ENCODE data around the gene ANXA10.
"Not testable (repeated sequence)": the region's sequence is repeated elsewhere in the genome, so short reads cannot be mapped to it uniquely, and the experiment has no call there.

ANXA10 gene

DNA sequence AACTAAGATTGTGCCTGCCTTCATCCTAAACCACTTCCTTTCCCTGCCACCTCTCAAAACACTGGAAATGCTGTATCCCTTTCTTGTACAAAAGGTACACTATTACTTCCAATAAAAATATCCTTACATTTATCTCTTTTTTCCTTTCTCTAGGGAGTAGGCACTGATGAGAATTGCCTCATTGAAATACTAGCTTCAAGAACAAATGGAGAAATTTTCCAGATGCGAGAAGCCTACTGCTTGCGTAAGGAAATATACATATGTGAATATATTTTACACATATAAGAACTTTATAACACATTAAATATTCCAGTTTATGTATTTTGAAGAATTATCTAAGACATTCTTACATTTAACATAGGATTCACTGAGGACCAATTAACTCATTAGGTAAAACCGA, 71.7 kb downstream of the ANXA10 start:
- DNase-seq: no peak

DNA sequence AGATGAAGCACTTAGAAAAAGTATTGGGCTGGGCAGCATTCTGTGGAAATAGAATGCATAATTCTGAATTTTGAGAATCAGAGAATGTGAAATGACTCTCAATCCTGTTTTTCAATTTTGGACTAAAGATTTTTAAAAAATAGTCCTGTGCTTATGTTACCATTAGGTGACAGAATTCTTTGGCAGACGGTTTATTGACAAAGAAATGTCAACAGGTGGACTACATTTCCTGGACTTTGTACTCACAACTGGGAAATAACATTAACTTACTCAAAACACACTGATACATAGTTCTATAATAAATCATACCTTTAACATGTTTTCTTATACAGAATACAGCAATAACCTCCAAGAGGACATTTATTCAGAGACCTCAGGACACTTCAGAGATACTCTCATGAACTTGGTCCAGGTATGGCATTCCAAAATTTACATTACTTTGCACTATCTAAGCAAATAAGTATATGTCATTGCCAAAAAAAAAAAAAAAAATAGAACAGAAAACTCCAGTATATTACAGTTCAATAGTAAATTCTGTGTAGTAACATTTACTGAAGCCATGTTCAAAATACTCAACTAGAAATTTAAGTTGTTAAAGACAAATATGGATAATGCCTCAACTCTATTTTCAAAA, 72.7 kb downstream of the ANXA10 start:
- no peak for DNase-seq

DNA sequence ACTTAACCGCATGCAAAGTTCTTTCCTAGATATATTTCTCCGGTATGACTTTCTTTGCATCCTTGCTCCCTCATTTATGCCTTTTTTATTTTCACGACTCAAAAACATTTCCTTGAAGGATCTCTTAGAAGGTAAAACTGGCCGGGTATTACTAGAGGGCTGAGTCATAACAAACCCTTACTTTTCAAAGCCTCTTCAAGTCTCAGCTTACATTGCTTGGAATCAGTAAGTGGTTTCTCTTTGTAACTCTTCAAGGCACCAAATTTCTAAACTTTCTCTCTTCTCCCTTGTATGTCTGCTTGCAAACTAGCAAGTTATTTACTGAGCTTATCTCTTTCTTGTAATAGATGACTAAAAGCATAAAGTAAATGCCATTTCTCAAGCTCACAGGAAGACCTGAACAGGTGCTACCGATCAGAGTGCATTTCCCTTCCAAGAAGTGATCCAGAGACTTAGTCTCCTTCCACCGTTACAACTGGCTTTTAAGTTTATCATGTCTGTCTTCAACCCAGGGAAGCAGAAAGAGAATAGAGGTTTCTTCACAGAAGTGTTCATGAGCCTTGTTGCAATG, 75.5 kb downstream of the ANXA10 start:
- DNase-seq: no peak

DNA sequence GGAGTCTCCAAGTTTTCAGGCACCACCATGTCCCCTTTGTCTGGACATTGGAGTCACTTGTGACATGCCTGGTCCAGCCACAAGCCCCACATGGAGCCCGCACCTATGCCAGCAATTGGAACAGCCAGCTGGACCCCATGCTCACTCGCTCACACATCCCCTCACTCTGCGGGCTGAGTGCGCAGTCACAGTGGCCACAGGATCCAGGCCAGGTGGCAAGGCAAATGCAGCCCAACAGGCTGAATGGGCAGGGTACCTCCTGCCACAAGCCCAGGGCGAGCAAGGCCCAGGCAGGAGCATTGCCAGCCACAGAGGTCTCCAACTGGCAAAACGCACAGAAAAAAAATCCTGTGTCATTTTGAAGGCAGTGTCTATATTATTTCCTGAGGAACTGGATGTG, 82.0 kb downstream of the ANXA10 start:
- no peak for DNase-seq

DNA sequence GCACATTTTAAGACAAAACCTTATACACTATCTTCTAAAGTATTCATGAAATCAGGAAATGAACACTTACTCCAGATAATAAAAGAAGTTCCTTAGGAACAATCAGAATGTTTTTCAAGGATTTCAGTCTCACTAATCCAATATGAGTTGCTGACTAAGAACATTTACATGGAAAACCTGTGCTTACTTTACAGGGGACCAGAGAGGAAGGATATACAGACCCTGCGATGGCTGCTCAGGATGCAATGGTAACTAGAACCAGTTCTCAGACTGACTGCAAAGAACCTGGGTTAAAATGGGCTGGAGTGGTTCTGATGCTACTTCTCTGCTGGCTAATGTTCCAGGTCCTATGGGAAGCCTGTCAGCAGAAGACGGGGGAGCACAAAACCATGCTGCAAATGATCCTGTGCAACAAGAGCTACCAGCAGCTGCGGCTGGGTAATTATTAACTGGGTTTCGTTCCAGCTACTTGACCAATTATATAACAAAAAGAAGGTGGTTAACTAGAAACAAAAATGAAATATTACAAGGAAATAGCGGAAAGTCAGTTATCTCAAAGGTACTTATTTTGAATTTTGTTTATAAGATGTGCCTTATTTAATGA, 85.3 kb downstream of the ANXA10 start:
- no peak for DNase-seq

DNA sequence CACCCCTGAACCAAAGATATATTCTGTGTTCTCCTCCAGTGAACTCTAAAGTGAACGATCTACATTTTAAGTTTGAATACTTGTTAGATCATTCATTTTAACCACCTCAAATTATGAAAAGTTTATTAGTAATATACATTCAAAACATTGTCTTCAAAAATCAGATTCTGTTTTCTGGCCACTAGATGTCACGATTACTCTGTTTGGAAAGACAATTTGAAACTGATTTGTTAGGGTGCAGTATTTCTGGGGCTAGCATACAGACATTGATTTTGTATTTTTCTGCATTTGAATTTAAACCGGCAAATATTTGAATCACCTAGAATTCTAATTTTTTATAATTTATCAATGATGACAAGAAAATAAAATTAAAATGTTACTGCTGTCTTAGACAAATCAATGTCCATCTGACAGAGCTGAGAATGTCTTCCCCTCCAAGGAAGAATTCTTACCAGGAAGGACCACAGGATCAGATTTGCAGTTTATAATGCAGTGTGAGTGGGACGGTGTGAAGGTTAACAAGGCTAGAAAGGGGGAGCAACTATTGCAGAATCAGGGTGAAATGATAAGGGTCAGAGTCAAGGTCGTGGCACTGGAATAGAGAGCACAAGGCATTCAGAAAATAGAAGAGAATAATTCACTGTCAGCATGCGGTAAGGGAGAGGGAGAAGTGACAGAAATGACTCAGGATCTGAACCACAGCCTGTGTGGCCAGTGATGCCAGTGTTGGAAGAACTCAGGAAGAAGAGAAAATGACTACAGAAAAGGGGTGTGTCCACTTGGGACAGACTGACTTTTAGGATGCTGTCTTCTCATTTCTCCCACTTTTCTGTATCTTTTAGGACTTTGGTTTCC, 91.6 kb downstream of the ANXA10 start:
- DNase-seq: no peak

DNA sequence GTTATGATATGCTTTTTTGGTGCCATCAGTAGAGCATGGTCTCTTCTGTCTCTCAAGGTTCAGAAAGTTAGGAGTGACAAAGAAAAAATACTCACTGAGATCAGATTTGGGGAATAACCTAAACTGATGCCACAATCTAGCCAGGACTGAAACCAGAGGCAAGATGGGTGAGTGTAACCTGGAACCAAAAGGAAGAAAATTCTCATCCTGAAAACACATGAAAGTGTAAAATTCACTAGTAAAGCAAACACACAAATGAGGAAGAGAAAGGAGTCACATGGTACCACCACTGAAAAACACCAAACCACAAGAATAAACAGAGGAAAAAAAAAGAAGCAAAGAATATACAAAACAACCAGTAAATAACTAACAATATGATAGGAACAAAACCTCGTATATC, 96.4 kb downstream of the ANXA10 start:
- DNase-seq: no peak

DNA sequence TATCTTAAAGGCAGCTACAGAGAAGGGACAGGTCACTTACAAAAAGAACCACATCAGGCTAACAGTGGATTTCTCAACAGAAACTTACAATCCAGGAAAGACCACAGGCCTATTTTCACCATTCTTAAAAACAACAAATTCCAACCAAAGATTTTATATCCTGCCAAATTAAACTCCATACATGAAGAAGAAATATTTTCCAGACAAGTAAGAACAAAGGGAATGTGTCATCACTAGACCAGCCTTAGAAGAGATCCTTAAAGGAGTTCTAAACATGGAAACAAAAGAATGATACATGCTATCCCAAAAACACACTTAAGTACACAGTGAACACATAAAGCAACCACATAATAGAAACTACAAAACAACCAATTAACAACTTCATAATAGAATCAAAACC, 105.6 kb downstream of the ANXA10 start:
- no peak for DNase-seq

DNA sequence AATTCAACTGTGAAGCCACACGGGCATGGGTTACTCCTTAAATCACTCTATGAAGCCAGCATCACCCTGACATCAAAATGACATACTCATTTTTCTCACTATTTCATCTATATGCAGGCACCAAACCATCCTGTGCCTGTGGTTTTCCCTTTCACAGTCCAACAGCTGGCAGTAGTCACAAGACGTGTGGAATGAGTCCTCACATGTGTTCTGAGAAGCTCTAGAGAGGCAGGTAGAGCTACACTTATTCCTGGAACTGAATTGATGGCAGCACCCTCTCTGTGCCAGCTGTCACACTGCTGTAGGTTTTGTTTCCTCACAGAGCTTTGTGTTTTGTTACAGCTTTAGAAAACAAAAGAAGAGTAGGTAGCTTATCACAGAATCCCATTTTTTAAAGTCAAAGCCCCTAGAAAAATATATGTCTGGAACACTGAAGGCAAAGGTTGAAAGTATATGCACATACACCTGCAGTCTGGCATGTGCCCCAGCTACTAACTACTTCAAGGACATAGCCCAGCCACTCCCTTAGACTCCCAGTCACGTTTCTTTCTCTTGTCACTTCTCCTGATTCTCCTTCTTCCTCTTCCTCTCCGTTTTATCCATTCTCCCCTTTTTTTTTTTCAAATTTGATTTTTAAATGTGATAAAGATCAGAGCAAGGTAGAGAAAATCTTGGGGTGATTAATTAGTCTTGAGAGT, 107.1 kb downstream of the ANXA10 start:
- no peak for DNase-seq

DNA sequence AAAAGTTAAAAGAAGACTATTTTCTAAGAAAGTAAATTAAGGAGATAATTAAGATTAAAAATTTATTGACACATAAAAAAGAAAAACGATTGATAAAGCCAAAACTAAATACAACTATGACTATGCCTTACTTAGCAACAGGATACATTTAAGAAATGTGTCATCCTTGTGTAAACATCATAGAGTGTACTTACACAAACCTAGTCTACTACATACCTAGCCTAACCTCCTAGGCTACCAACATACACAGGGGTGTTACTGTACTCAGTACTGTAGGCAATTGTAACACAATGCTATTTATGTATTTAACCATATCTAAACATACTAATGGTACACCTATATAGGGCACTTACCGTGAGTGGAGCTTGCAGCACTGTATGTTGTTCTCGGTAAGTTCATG, 108.3 kb downstream of the ANXA10 start:
- DNase-seq: no peak

DNA sequence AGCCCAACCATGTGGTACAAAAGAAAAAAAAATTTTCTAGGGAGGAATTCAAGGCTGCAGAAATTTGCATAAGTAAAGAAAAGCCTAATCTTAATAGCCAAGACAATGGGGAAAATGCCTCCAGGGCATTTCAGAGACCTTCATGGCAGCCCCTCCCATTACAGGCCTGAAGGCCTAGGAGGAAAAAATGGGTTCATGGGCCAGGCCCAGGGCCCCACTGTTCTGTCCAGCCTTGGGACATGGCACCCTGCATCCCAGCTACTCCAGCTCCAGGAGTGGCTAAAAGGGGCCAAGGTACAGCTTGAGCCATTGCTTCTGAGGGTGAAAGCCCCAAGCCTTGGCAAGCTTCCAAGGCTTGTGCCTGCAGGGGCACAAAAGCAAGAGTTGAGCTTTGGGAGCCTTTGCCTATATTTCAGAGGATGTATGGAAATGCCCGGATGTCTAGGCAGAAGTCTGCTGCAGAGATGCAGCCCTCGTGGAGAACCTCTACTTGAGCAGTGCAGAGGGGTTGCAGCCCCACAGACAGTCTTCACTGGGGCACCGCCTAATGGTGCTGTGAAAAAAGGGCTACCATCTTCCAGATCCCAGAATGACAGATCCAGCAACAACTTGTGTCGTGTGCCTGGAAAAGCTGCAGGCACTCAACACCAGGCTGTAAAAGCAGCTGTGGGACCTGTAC, 111.0 kb downstream of the ANXA10 start:
- no peak for DNase-seq

DNA sequence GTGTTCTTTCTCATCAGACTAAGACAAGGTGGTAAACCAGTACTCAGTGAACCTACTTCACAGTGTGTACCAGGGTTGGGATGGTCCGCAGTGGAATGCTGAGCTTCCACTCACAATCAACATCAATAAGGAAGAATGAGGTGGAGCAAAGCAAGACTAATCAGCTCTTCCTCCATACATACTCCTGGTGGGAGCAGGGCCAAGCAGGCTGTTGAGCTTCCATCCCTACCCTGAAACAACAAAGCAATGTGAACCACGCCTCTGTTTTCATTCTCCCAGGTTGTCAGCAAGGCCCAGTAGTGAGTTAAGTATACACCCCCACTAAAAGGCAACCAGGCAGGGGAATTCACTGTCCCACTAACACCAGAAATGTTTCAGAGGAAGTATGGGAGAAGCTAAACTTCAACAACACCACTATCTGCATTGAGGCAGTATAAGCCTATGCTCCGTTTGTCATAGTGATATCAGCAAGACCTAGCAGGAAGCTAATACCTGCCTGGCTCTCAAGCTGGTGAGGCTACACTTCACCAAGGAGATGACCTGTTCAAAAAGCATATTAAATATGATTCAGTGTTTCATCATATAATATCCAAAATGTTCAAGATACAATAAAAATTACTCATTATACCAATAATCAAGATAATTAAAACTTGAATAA, 116.7 kb downstream of the ANXA10 start:
- no peak for DNase-seq

DNA sequence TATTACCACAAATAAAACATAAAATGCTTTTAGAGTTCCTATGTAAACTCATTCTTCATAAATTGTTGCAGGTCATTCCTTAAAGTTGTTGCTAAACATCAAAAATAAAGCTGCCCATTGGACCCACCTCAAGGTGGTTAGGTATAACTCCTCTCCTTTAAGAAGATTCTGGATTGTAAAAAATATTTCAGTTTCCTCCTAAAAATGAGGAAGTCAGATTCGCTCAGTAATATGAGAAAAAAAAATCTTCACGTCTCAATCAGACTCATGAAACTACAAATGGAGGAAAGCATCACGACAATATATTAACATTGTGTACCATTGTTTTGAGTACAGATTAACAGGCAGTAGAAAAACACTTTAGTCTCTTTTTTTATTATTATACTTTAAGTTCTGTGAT, 120.3 kb downstream of the ANXA10 start:
- DNase-seq: no peak

DNA sequence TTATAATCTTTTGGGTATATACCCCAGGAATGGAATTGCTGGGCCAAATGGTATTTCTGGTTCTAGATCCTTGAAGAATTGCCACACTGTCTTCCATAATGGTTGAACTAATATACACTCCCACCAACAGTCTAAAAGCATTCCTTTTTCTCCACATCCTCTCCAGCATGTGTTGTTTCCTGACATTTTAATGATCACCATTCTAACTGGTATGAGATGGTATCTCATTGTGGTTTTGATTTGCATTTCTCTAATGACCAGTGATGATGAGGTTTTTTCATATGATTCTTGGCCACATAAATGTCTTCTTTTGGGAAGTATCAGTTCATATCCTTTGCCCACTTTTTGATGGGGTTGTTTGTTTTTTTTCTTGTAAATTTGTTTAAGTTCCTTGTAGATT, 121.2 kb downstream of the ANXA10 start:
- DNase-seq: not testable (repeated sequence)

DNA sequence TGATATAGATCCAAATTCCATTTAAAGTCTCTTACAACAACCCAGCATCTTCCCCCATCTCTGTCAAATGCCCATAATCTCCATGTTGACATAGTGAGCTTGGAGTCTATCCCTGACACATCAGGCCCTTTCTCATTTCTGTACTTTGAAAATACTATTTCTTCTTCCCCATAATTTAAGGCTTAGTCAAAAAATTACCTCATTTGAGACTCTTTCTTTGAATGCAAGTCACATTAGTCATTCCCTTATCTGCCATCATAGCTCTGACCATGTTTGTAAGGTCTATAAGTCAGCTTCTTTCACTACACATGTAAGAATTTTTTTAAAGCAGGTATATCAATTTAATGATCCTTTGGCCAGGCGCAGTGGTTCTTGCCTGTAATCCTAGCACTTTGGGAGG, 126.3 kb downstream of the ANXA10 start:
- no peak for DNase-seq

DNA sequence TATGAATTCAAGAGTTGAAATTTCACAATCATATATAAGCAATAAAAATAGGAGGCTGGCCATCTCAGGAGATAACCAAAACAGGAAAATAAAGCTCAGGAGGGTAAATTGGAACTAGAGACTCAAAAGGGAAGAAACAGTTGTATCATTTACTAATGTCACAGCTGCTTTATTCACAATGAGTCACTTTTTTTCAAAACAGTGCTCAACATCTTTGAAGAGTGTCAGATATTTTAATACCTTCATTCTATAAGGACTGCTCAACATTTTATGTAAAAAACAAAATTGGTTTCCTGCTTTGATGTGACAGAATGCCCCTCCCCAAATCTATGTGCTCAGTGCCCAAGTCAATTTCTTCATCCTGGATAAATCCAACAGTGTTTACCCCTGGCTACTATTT, 128.6 kb downstream of the ANXA10 start:
- no peak for DNase-seq

DNA sequence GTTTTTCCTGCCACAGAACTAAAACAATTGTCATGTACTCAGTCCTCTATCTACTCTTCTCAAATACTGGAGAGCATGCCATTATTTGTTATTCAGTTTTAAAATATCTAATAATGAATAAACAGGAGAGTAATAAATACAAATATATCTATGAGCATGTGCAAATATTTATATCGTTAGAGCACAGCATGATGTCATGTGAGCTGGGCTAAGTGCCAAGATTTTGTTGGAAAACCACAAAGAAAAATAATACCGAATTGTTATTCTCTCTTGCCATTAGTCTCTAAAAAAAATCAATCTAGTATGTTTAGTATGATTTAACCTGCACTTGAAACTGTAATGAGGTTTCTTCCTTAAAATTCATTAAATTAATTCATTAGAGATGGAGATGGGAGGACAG, 129.0 kb downstream of the ANXA10 start:
- DNase-seq: no peak
